HG02763 (cell line): Measurements from ENCODE around the gene RGPD6.
"Not testable (repeated sequence)": the region's sequence is repeated elsewhere in the genome, so short reads cannot be mapped to it uniquely, and the experiment has no call there.

ENCODE experiments used
- ATAC-seq: cut with Tn5 transposase; IDR thresholded peaks from one replicate; pipeline ENCODE4 v1.9.1; 2021; ENCODE audit warnings: mild to moderate bottlenecking, moderate library complexity; ENCODE audit not compliant: unreplicated experiment

RGPD6 gene

DNA sequence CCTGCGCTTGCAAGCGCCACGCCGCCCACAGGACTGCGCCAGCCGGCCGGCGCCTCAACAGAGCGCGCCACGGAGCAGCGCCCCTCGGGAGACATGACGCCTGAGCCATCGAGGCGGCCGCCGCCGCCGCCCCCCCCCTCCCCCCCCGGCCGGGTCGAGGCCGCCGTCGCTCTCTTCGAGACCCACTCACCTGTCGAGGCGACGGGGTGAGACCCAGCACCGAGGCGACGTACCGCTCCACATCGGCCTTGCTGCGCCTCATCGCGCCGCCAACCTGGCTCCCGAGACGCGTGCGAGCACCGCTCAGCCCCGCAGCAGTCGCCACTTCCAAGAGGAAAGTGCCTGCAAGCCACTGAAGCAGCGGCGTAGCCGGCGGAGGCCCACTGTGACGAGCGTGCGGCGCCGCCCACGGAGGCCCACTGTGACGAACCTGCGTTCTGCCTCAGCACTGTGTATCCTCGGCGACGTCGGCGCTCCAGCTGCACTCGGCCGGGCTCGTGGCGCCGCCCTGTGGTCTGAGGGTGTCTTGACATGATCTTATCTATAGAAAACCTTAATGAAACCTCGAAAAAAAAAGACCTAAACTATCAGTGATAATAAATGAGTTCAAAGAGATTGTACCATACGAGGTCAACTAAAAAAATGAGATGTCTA is at the start of gene RGPD6:
RGPD6 (minus strand) TSS at position 460 of the 654 bp plus-strand sequence; CDS start at position 262, 198 bp downstream.
- peak; percentile 97 for ATAC-seq

DNA sequence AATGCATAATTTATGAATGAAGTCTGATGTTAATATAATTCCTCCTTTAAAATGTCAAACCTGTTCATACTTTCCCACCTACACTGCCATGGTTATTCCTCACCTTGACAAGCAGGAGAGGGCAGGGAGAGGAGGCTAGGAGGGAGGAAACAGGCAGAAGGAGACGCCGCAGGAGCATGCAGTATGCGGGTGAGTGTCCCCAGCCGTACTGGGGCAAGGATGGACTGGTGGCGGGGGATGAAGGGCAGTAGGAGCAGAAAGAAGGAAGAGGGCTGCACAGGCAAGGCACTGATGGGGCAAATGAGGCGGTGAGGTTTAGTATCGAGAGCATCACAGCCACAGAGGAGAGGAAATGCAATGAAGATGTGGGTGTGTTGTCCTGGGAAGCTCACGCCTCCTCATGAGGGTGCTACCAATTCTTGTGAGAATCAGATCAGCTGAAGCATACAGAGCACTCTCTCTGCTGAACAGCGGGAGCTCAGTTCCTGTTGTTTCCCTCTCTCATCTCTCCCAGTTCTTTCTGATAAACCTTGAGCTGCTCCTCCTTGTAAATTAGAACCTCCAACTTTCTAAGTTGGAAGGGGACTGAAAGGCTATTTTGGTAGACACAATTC is 42.4 kb upstream of the RGPD6 start:
- ATAC-seq: not testable (repeated sequence)

GRCh38 chr2:110613927-110614326 is 36.9 kb upstream of the RGPD6 start:
- not testable (repeated sequence) for ATAC-seq

DNA sequence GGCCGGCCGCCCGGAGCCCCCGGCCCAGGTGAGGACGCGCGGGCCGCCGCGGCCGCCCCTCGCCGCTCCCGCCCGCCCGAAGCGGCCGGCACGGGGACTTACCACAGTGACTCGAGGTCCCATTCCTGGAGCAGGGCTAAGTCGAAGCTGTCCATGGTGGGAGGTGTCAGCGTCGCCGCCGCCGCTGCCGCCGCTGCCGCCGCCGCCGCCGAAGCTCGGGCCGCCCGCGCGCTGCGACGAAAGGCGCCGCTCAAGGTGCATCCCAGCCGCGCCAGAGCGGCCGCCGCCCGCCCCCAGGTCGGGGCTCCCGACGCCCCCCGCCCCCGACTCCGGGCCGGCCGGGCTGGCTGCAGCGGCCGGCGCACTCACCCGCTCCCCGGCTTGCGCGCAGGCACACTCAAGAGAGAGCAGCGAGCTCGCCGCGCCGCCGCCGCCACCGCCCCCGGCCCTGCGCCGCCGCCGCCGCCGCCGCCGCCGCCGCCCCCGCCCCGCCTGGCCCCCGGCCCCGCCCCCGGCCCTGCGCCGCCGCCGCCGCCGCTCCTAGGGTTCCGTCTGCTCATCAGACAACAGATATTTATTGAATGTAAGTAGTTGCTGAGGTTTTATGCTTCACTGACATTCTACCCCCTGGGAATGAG is 33.7 kb upstream of the RGPD6 start:
- peak; percentile 41 for ATAC-seq

DNA sequence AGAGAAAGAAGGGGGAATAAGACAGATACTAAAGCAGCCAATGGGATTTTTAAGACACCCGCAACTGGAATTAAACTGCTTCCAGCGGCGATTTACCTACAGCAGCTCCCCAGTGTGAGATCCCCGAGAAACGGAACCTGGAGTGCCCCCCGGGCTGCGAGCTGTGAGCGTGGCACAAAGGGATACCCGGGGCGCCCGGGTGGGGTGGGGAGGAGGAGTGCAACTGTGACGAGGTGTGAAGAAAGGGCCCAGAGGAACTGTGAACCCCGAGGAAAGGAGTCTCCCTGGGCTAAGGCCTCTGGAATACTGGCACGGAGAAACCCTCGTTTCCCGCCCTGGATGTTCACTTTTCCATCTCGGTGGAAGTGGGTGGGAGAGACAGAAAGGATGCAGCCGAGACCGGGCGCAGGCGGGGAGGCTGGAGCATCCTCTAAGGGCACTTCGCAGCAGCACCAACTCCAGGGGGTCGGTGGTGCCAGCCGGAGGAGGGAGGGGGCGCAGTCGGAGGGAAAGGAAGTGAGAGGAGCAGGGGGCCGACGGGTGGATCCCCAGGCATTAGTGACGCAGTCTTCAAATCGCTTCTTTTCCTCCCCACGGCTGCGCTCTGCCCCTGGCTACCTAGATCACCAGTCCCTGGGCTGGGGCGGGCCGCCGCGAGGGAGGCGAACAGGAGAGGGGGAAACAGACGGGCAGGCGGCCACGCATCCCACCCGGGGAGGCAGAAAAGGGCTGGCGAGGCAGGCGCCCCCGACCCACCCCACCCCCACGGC is 33.0 kb upstream of the RGPD6 start:
- peak; percentile 11 for ATAC-seq

DNA sequence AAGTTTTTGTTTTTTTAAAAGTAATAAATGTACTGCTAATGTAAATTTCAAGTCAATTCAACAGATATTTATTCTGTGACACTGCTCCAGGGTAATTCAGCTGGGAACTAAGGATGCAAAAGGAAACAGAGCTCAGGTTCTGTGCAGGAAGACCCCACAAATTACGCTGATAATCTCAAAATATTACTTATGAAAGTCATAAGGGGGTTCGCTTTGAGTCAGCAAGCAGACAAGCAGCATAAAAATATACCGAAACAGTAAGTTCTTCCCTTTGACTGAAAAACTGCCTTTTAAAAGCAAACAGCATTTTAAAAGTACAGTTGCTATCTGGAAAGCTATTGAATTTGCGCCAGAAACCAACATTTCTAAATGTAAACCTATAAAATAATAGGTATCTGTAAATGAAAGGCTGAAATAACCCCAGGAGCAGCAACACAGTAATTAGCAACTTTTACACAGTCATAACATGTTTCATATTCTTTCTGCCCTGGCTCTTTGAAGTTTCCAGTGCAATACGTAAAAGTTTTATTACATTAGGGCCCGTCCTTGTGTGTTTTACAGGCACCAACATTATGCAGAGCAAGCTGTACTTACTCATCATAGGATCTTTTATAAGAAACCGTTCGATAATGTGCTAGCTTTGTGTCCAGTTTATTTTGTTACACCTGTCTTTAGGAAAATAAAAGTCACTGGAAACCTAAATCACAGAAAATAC is 31.9 kb upstream of the RGPD6 start:
- ATAC-seq: not testable (repeated sequence)

- not testable (repeated sequence) for ATAC-seq
Measured at GRCh38 chr2:110605057-110605456, 28.0 kb upstream of the RGPD6 start.

DNA sequence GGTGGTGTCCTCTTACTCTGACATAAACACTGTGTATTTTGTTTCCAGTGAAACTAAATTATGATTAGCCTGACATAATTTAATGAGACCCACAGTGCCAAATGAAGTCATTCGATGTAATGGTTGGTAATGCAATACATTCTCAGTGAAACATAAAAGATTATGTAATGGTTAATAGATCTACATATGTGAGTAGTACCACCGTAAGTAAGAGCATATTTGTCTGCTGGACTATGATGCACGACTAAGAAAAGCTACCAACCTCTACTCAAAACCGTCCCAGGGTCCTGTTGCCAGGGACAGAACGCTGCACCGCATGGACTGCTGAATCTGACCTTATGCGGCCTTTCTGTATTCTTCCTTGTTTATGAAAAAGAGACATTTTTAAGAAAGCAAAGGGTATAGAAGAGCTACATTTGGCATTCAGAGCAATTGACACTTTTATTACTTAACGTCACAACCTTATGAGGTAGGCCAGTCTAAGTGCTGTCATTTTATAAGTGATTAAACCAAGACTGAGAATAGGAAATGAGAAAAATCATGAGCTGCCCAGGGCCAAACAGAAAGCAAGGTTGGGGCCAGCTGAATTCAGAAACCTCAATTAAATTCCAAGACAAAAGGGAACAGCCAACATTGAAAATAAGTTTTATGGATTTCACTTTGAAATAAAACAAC is 27.0 kb upstream of the RGPD6 start:
- ATAC-seq: not testable (repeated sequence)

DNA sequence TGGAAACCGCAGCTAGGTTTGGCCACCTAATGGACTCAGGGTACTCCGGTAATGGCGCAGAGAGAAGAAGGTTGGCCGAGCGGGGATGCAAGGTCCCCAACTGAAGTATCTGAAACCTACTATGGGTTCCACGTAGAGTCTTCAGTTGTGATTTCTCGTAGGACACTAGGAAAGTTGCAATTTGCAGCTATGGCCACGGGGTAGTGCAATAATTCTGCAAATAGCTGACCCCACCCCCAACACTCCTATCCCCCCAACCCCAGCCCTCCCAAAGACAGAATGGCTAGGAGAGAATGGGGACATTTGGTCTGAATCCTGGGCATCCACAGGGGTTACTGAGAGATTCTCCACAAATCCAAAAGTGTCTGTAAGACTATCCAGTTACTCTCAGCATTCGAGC is 25.1 kb upstream of the RGPD6 start:
- ATAC-seq: not testable (repeated sequence)

GRCh38 chr2:110591973-110592372 is 15.0 kb upstream of the RGPD6 start:
- not testable (repeated sequence) for ATAC-seq

GRCh38 chr2:110589677-110590330 is 12.8 kb upstream of the RGPD6 start:
- not testable (repeated sequence) for ATAC-seq

GRCh38 chr2:110588520-110588919 is 11.5 kb upstream of the RGPD6 start:
- ATAC-seq: not testable (repeated sequence)

DNA sequence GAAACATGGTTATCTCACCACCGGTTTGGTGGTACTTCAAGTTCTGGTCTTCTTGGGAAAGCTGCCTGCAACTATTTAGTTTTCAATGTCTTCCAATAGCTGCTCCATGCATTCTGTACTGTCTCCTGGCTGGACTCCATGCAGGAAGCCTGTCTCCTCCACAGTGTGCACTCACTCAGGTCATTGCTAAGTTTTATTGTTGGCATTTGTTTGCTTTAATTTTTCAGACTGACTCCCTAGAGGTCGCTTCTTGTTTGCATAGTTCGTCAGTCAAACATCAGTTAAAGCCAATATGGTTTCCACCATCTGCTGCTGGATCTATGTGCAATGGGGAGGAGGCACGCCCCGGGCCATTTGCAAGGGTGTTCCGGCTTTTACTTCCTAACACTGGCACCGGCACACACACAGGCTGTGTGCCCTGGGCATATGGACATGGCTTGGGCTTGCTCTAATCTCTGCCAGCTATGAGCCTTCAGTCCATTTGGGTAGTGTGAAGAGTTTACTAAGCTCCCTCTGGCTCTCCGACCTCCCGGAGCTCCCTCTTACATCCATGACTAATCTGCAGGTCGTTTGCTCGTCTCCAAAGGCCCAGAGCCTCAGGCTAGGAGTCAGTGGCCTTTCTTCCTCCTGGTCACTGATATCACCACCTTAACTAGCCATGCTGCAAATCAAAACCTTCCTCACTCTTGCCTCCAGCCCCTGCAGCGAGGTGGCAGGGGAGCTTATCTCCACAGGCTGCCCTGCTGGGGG is 2.4 kb upstream of the RGPD6 start:
- not testable (repeated sequence) for ATAC-seq

- not testable (repeated sequence) for ATAC-seq
Measured at GRCh38 chr2:110578429-110578828, 1.4 kb upstream of the RGPD6 start.

DNA sequence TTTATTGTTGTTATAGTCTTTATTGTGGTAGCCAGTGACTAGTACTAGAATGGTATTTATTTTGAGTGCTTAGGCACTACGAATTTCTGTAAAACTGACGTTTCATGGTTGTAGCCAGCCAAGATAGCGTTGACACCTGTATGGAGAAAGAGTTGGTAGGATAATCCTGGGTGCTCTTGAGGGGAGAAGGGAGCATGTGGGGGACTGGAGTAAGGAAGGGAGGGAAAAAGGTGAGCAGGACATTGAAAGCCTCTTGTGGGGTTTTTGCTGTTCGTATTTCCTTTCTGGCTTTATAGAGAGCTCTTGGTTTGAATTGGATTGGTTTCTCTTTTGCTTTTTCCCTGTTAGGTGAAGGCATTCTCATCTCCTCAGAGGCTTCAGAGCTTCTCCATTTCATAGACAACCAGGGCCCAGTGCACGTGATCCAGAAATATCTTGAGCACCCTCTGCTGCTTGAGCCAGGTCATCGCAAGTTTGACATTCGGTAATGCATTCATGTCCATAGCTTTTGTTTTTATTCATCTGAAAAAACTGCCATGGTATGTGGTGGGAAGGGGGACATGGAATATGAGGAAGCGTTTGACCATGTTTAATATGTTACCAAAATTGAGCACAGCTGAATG is 77.2 kb downstream of the RGPD6 start:
- ATAC-seq: peak; percentile 92

DNA sequence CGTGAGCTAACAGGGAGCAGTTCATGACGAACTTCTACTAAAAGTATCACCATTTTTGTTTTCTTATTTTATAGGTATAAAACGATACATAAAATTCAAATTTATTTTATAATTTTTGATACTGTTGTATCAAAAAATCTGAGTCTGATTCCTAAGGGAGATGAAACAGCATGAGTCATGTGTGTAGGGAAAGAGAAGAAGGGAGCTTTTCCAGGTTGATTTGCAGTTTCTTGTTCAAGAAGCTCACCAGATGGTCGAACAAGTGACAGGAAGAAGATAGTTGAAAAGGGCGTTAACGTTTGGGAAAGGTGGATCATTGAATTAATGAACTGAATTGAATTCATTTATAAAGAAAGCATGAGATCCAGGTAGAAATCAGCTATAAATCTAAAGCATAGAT is 81.0 kb downstream of the RGPD6 start:
- ATAC-seq: not testable (repeated sequence)

- ATAC-seq: not testable (repeated sequence)
Measured at GRCh38 chr2:110494488-110494887, 82.5 kb downstream of the RGPD6 start.

DNA sequence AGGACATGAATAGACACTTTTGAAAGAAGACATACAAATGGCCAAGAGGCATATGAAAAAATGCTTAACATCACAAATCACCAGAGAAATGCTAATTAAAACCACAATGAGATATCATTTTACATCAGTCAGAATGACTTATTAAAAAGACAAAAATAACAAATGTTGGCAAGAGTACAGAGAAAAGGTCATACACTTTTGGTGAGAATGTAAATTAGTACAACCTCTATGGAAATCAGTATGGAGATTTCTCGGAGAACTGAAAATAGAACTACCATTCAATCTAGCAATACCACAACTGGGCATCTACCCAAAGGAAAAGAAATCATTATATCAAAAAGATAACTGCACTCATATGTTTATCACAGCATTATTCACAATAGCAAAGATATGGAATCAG is 88.0 kb downstream of the RGPD6 start:
- ATAC-seq: not testable (repeated sequence)
